Fibroblast of villous mesenchyme (primary cell): ENCODE data around the gene RMI2. TPM values are rescaled to one million over a fixed set of nuclear protein-coding genes. Genes with fewer than 3 reads are reported as not detected.

Experiments used
- DNase-seq: peaks from one replicate; pipeline ENCODE4 v3.0.0-alpha.2; 2010; ENCODE audit warnings: low read depth
- H3K4me3 ChIP-seq: 2 replicates; pipeline ENCODE4 v1.5.1; 2011; ENCODE audit warnings: low read depth, mild to moderate bottlenecking, low read length
- CTCF ChIP-seq: IDR thresholded peaks from 2 replicates; pipeline ENCODE4 v1.5.1; 2012; ENCODE audit warnings: low read depth, mild to moderate bottlenecking, low read length; ENCODE audit not compliant: insufficient read depth
- total RNA-seq: library from RNA; depleted of rRNA; stranded (reverse); fragments of >200 nt; gene quantifications from 2 replicates; pipeline ENCODE4 v1.2.3, GENCODE V29; 2012

Gene RMI2
- total RNA-seq, 1 donor, result 5.6 TPM

GRCh38 chr16:11340710-11341109 lies 4.5 kb upstream of the RMI2 start:
- no peak for TF ChIP-seq CTCF
- H3K4me3 ChIP-seq, result no peak overlapping the region
- no peak for DNase-seq

- TF ChIP-seq CTCF, result no peak
- DNase-seq, result no peak
- H3K4me3 ChIP-seq, result no peak overlapping the region
Observed at GRCh38 chr16:11341371-11341770, 3.9 kb upstream of the RMI2 start.

GRCh38 chr16:11342021-11342855 lies 3.0 kb upstream of the RMI2 start:
- TF ChIP-seq CTCF, result no peak
- H3K4me3 ChIP-seq, result no peak overlapping the region
- DNase-seq, result no peak

- no peak overlapping the region for H3K4me3 ChIP-seq
- no peak for TF ChIP-seq CTCF
- DNase-seq, result no peak
Observed at GRCh38 chr16:11346700-11347319, 1.6 kb downstream of the RMI2 start.

- DNase-seq, result no peak
- H3K4me3 ChIP-seq, result no peak overlapping the region
- no peak for TF ChIP-seq CTCF
Observed at GRCh38 chr16:11347831-11348230, 2.6 kb downstream of the RMI2 start.

- TF ChIP-seq CTCF, result no peak
- no peak for DNase-seq
- H3K4me3 ChIP-seq, result no peak overlapping the region
Observed at GRCh38 chr16:11348737-11349598, 3.7 kb downstream of the RMI2 start.
